Panc1 (cell line): ENCODE data around the gene PLOD3. TPM values are rescaled to one million over a fixed set of nuclear protein-coding genes. Genes with fewer than 3 reads are reported as not detected.

ENCODE experiments used
- ATAC-seq: fragments of 200-7000 bp; cut with Tn5 transposase; 2 replicates; pipeline ENCODE4 v1.9.1; 2020; ENCODE audit warnings: mild to moderate bottlenecking, moderate library complexity
- BruUV-seq: library from RNA; stranded (reverse); fragments of 400-500 nt; replicated peaks from 2 replicates; lab custom pipeline; 2021; lab: Mats Ljungman, UMichigan
- CTCF ChIA-PET: fragments of 300-600 bp; sonication (Branson Sonifier 250); formaldehyde crosslinking; loops from one replicate; lab custom pipeline; 2022; ENCODE audit warnings: antibody characterized with exemption; lab: Charles Lee
- POLR2A ChIA-PET: fragments of 300-600 bp; sonication (Branson Sonifier 250); formaldehyde crosslinking; loops from one replicate; lab custom pipeline; 2022; ENCODE audit warnings: antibody characterized with exemption; lab: Charles Lee
- DNase-seq: peaks from one replicate; pipeline ENCODE4 v3.0.0-alpha.2; 2010; ENCODE audit warnings: low read depth, low spot score
- H3K27ac ChIP-seq: 2 replicates; pipeline ENCODE4 v1.5.1; 2011; ENCODE audit warnings: mild to moderate bottlenecking, low read length, inconsistent platforms
- H3K27me3 ChIP-seq: fragments of 200-500 bp; sonication (Bioruptor generic); 2 replicates; pipeline ENCODE4 v1.6.0; 2014; ENCODE audit warnings: low read length, inconsistent platforms; ENCODE audit not compliant: control insufficient read depth, insufficient read depth
- H3K36me3 ChIP-seq: fragments of 200-500 bp; sonication (Bioruptor generic); 2 replicates; pipeline ENCODE4 v1.5.1; 2014; ENCODE audit warnings: inconsistent platforms, mild to moderate bottlenecking, low read length, moderate library complexity; ENCODE audit not compliant: control insufficient read depth, insufficient read depth
- H3K4me1 ChIP-seq: 2 replicates; pipeline ENCODE4 v1.5.1; 2011; ENCODE audit warnings: inconsistent platforms, mild to moderate bottlenecking, low read length, moderate library complexity; ENCODE audit not compliant: control insufficient read depth, insufficient read depth
- H3K4me3 ChIP-seq, 2 experiments: 2 replicates each; pipeline ENCODE4 v1.5.1; 2011 to 2012; ENCODE audit warnings: low read depth in 2 of 2, low read length in 2 of 2, mild to moderate bottlenecking in 2 of 2, inconsistent platforms in 1 of 2, moderate library complexity in 1 of 2
- H3K9me3 ChIP-seq: fragments of 200-500 bp; sonication (Bioruptor generic); 2 replicates; pipeline ENCODE4 v1.5.1; 2014; ENCODE audit warnings: low read depth, mild to moderate bottlenecking, inconsistent platforms, low read length, moderate library complexity; ENCODE audit not compliant: control insufficient read depth, insufficient read depth
- POLR2AphosphoS5 ChIP-seq: IDR thresholded peaks from 2 replicates; pipeline ENCODE4 v1.6.1; 2012; ENCODE audit warnings: mild to moderate bottlenecking, low read depth, low read length, moderate library complexity
- SIN3A ChIP-seq: IDR thresholded peaks from 2 replicates; pipeline ENCODE4 v1.6.1; 2012; ENCODE audit warnings: low read depth, mild to moderate bottlenecking, low read length, moderate library complexity, borderline replicate concordance; ENCODE audit not compliant: insufficient read depth
- TCF7L2 ChIP-seq: IDR thresholded peaks from 2 replicates; pipeline ENCODE4 v1.6.1; 2011; ENCODE audit warnings: mild to moderate bottlenecking, low read depth, low read length, inconsistent platforms
- in situ Hi-C: cut with HindIII; loops from 2 replicates; pipeline ENCODE4 v1.10.0; 2016; ENCODE audit warnings: low sequenced_read_pairs, low pct_unique_long_range_greater_than_20kb
- intact Hi-C: fragments of 100-400 bp; cut with micrococcal nuclease; formaldehyde crosslinking; loops from one replicate; pipeline ENCODE4 v1.10.0; 2022; ENCODE audit not compliant: unreplicated experiment
- total RNA-seq: library from RNA; stranded (reverse); gene quantifications from one replicate; pipeline ENCODE4 v1.2.1, GENCODE V29; 2021; ENCODE audit not compliant: unreplicated experiment
- TF ChIP-seq, protein P1 (sequence below): fragments of 450-650 bp; IDR thresholded peaks from 2 replicates; pipeline ENCODE4 v1.5.1; 2017; ENCODE audit warnings: mild to moderate bottlenecking
- TF ChIP-seq, protein P2 (sequence below), 2 experiments: IDR thresholded peaks; 2 replicates each; pipeline ENCODE4 v1.6.1; 2011 to 2012; ENCODE audit warnings: low read depth in 2 of 2, control low read depth in 1 of 2, low read length in 1 of 2, mild to moderate bottlenecking in 1 of 2, moderate library complexity in 1 of 2; ENCODE audit not compliant: insufficient read depth in 1 of 2

The PLOD3 gene
- total RNA-seq, 1 experiment from 2014 or later, result 93.0 TPM

DNA sequence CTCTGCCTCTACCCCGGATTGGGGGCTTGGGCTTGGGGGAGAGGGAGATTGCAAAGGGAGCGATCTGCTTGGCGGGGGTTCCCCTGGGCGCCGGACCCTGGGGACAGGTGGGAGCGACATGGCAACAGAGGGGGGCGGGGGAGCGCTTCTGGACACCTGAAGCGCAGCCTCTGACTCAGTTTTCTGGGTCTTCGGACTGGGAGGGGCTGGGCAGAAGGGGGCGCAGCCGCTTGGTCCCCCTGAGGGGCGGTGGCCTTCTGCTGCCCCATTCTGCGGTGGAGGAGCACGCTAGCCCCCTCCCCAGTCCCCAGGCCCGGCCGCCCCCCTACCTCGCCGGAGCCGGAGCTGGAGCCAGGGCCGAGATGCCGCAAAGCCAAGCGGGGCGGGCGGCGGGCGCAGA is 37.7 kb downstream of the PLOD3 start:
- CTCF ChIA-PET, result interaction anchor here (1.1 kb wide), 1 partner anchor 36 kb away, joined by 6 read pairs; no protein-coding TSS in a partner anchor
- H3K27ac ChIP-seq, result no peak overlapping the region
- BruUV-seq, result no TSS peak

DNA sequence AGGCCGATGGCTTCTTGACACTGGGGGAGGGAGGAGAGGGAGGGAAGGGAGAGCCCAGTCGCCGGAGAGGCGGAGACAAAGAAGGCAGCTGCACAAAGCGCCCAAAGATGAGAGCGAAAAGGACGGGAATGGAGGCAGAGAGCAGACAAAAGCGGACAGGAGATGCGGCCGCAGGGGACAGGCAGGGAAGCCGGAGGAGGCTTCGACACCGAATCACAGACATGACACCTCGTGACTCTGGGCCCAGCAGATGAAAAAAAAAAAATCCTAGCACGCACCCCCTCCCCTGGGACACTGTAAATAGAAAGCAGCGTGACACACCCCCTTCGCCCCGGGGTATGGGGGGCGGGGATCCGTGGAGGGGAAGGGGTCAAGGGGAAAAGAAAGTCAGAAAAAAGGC is 38.3 kb downstream of the PLOD3 start:
- Histone ChIP-seq H3K4me3 (peak overlapping the region; percentile 24 to 40), H3K27me3 (0 out of 2 replicates have a peak, but pooled peaks cover 2% of the 10 kb centered on the region)

More for the DNA sequence above, 37.7 kb downstream of the PLOD3 start:
- no peak for ATAC-seq
- POLR2A ChIA-PET, result no interaction called here
- H3K4me3 ChIP-seq, result peak overlapping the region; percentile 21 to 23
- no peak for DNase-seq
- in situ Hi-C loops, result no loop called here
- H3K4me1 ChIP-seq, result no peaks in the 10 kb centered on the region; the same call in 1 of the 2 replicates
- H3K27me3 ChIP-seq, result 0 out of 2 replicates have a peak, but pooled peaks cover 2% of the 10 kb centered on the region
- H3K9me3 ChIP-seq, result no peaks in the 10 kb centered on the region
- TF ChIP-seq, protein P1, sequence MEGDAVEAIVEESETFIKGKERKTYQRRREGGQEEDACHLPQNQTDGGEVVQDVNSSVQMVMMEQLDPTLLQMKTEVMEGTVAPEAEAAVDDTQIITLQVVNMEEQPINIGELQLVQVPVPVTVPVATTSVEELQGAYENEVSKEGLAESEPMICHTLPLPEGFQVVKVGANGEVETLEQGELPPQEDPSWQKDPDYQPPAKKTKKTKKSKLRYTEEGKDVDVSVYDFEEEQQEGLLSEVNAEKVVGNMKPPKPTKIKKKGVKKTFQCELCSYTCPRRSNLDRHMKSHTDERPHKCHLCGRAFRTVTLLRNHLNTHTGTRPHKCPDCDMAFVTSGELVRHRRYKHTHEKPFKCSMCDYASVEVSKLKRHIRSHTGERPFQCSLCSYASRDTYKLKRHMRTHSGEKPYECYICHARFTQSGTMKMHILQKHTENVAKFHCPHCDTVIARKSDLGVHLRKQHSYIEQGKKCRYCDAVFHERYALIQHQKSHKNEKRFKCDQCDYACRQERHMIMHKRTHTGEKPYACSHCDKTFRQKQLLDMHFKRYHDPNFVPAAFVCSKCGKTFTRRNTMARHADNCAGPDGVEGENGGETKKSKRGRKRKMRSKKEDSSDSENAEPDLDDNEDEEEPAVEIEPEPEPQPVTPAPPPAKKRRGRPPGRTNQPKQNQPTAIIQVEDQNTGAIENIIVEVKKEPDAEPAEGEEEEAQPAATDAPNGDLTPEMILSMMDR, result no peak
- TF ChIP-seq POLR2AphosphoS5 (no peak), SIN3A (no peak), TCF7L2 (no peak)
- TF ChIP-seq, protein P2, sequence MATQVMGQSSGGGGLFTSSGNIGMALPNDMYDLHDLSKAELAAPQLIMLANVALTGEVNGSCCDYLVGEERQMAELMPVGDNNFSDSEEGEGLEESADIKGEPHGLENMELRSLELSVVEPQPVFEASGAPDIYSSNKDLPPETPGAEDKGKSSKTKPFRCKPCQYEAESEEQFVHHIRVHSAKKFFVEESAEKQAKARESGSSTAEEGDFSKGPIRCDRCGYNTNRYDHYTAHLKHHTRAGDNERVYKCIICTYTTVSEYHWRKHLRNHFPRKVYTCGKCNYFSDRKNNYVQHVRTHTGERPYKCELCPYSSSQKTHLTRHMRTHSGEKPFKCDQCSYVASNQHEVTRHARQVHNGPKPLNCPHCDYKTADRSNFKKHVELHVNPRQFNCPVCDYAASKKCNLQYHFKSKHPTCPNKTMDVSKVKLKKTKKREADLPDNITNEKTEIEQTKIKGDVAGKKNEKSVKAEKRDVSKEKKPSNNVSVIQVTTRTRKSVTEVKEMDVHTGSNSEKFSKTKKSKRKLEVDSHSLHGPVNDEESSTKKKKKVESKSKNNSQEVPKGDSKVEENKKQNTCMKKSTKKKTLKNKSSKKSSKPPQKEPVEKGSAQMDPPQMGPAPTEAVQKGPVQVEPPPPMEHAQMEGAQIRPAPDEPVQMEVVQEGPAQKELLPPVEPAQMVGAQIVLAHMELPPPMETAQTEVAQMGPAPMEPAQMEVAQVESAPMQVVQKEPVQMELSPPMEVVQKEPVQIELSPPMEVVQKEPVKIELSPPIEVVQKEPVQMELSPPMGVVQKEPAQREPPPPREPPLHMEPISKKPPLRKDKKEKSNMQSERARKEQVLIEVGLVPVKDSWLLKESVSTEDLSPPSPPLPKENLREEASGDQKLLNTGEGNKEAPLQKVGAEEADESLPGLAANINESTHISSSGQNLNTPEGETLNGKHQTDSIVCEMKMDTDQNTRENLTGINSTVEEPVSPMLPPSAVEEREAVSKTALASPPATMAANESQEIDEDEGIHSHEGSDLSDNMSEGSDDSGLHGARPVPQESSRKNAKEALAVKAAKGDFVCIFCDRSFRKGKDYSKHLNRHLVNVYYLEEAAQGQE (IDR thresholded peaks at IDR 0.05; ENCODE audit: insufficient read depth in 1 of 2, low read depth in 2 of 2, low read length in 1 of 2), result no peak
- intact Hi-C loops, result no loop called here
- H3K36me3 ChIP-seq, result no peaks in the 10 kb centered on the region

More for the DNA sequence above, 38.3 kb downstream of the PLOD3 start:
- POLR2A ChIA-PET, result interaction anchor here (0.6 kb wide), 1 partner anchor 7 kb away, joined by 7 read pairs; no protein-coding TSS in a partner anchor
- in situ Hi-C loops (no loop called here), intact Hi-C loops (no loop called here)
- Histone ChIP-seq H3K9me3 (no peaks in the 10 kb centered on the region), H3K4me1 (peaks cover 2% of the 10 kb centered on the region), H3K27ac (no peak overlapping the region), H3K36me3 (no peaks in the 10 kb centered on the region)
- CTCF ChIA-PET, result interaction anchor here (0.6 to 2.1 kb wide), 4 partner anchors 13 to 36 kb away, joined by 3 to 17 read pairs (median 4); no protein-coding TSS in a partner anchor
- no peak for DNase-seq
- no peak for ATAC-seq
- TF ChIP-seq TCF7L2 (no peak), SIN3A (no peak), POLR2AphosphoS5 (no peak)
- TF ChIP-seq, protein P2 (IDR thresholded peaks at IDR 0.05; ENCODE audit: insufficient read depth in 1 of 2, low read depth in 2 of 2, low read length in 1 of 2), result no peak
- TF ChIP-seq, protein P1, result no peak
- BruUV-seq, result no TSS peak
